Hepatocyte (in vitro differentiated cells): ENCODE results near the gene ZBTB5.

ENCODE experiments used
- EZH2 ChIP-seq: fragments of 200-600 bp; sonication (generic); IDR thresholded peaks from 2 replicates; pipeline ENCODE4 v1.6.1; 2016; ENCODE audit warnings: antibody characterized with exemption, mild to moderate bottlenecking, borderline replicate concordance
- TF ChIP-seq, protein P1 (sequence below): fragments of 200-600 bp; sonication (generic); IDR thresholded peaks from 2 replicates; pipeline ENCODE4 v1.5.1; 2016; ENCODE audit warnings: antibody characterized with exemption, mild to moderate bottlenecking; ENCODE audit not compliant: poor library complexity

DNA sequence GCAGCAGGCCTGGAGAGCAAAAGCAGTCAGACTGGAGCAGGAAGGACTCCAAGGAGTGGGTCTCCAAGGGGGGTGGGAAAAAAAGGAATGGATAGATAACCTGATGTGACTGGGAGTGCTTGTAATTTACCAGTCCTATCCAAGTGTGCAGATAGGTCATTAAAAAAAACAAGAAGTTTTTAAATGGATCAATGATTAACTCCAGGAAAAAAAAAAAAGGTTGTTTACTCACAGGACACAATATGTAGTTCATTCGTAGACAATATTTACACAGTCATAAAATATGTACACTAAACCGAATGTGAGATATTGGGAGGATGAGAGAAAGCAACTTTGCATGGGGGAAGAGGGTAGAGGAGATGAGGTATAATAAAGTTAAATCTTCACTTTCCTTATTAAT, 20.4 kb downstream of the ZBTB5 start:
- TF ChIP-seq, protein P1, sequence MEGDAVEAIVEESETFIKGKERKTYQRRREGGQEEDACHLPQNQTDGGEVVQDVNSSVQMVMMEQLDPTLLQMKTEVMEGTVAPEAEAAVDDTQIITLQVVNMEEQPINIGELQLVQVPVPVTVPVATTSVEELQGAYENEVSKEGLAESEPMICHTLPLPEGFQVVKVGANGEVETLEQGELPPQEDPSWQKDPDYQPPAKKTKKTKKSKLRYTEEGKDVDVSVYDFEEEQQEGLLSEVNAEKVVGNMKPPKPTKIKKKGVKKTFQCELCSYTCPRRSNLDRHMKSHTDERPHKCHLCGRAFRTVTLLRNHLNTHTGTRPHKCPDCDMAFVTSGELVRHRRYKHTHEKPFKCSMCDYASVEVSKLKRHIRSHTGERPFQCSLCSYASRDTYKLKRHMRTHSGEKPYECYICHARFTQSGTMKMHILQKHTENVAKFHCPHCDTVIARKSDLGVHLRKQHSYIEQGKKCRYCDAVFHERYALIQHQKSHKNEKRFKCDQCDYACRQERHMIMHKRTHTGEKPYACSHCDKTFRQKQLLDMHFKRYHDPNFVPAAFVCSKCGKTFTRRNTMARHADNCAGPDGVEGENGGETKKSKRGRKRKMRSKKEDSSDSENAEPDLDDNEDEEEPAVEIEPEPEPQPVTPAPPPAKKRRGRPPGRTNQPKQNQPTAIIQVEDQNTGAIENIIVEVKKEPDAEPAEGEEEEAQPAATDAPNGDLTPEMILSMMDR: no peak
- no peak for TF ChIP-seq EZH2
